ENCODE results near the gene TRPV3.

- TF ChIP-seq CTCF (conservative IDR thresholded peaks at IDR 0.05 in 1 of 2, IDR thresholded peaks at IDR 0.05 in 1 of 2; ENCODE audit: low read depth in 1 of 2, low read length in 2 of 2) = no peak
- no peak for TF ChIP-seq EZH2 (IDR thresholded peaks at IDR 0.05; ENCODE audit: low read length, missing control alignments)
Observed at GRCh38 chr17:3565143-3565542, 7.5 kb upstream of the TRPV3 start.
